Measurements from ENCODE around the gene SLC27A2. TPM values are rescaled to one million over a fixed set of nuclear protein-coding genes. Genes with fewer than 3 reads are reported as not detected.

Gene SLC27A2
- total RNA-seq, 1 donor from 2014 or later, result 10.3 TPM

GRCh38 chr15:50190723-50191122, 8.7 kb downstream of the SLC27A2 start:
- no peak for DNase-seq (ENCODE audit: low read depth in 2 of 2)

- DNase-seq (ENCODE audit: low read depth in 2 of 2), result no peak
Observed at GRCh38 chr15:50192164-50192563, 10.2 kb downstream of the SLC27A2 start.

- DNase-seq (ENCODE audit: low read depth in 2 of 2), result no peak
Observed at GRCh38 chr15:50192926-50193620, 11.1 kb downstream of the SLC27A2 start.

- no peak for DNase-seq (ENCODE audit: low read depth in 2 of 2)
Observed at GRCh38 chr15:50202003-50202402, 20.0 kb downstream of the SLC27A2 start.

- DNase-seq (ENCODE audit: low read depth in 2 of 2), result no peak
Observed at GRCh38 chr15:50206020-50206419, 24.0 kb downstream of the SLC27A2 start.

GRCh38 chr15:50209809-50210208, 27.8 kb downstream of the SLC27A2 start:
- DNase-seq (ENCODE audit: low read depth in 2 of 2), result no peak

- no peak for DNase-seq (ENCODE audit: low read depth in 2 of 2)
Observed at GRCh38 chr15:50210462-50211157, 28.6 kb downstream of the SLC27A2 start.

- peak in 1 of 2 donors; percentile 64 for DNase-seq (ENCODE audit: low read depth in 2 of 2)
Observed at GRCh38 chr15:50218291-50218690, 36.3 kb downstream of the SLC27A2 start.

- DNase-seq (ENCODE audit: low read depth in 2 of 2), result peak in 1 of 2 donors; percentile 66
Observed at GRCh38 chr15:50218691-50219090, 36.7 kb downstream of the SLC27A2 start.

GRCh38 chr15:50219820-50220219, 37.8 kb downstream of the SLC27A2 start:
- no peak for DNase-seq (ENCODE audit: low read depth in 2 of 2)

GRCh38 chr15:50222181-50222580, 40.2 kb downstream of the SLC27A2 start:
- no peak for DNase-seq (ENCODE audit: low read depth in 2 of 2)

- DNase-seq (ENCODE audit: low read depth in 2 of 2), result peak in 1 of 2 donors; percentile 33
Observed at GRCh38 chr15:50224606-50225005, 42.6 kb downstream of the SLC27A2 start.

- no peak for DNase-seq (ENCODE audit: low read depth in 2 of 2)
Observed at GRCh38 chr15:50225057-50225456, 43.1 kb downstream of the SLC27A2 start.

- no peak for DNase-seq (ENCODE audit: low read depth in 2 of 2)
Observed at GRCh38 chr15:50225938-50226337, 43.9 kb downstream of the SLC27A2 start.

- no peak for DNase-seq (ENCODE audit: low read depth in 2 of 2)
Observed at GRCh38 chr15:50227076-50227475, 45.1 kb downstream of the SLC27A2 start.

- DNase-seq (ENCODE audit: low read depth in 2 of 2), result no peak
Observed at GRCh38 chr15:50228866-50229265, 46.9 kb downstream of the SLC27A2 start.

- DNase-seq (ENCODE audit: low read depth in 2 of 2), result no peak
Observed at GRCh38 chr15:50229336-50229735, 47.3 kb downstream of the SLC27A2 start.

GRCh38 chr15:50231761-50232160, 49.8 kb downstream of the SLC27A2 start:
- no peak for DNase-seq (ENCODE audit: low read depth in 2 of 2)

- no peak for DNase-seq (ENCODE audit: low read depth in 2 of 2)
Observed at GRCh38 chr15:50232791-50233190, 50.8 kb downstream of the SLC27A2 start.

- no peak for DNase-seq (ENCODE audit: low read depth in 2 of 2)
Observed at GRCh38 chr15:50233192-50233736, 51.3 kb downstream of the SLC27A2 start.

GRCh38 chr15:50234764-50235163, 52.8 kb downstream of the SLC27A2 start:
- DNase-seq (ENCODE audit: low read depth in 2 of 2), result no peak

GRCh38 chr15:50235794-50236193, 53.8 kb downstream of the SLC27A2 start:
- no peak for DNase-seq (ENCODE audit: low read depth in 2 of 2)

- DNase-seq (ENCODE audit: low read depth in 2 of 2), result no peak
Observed at GRCh38 chr15:50236433-50236832, 54.4 kb downstream of the SLC27A2 start.
